ENCODE data around the gene TNFRSF12A.

DNA sequence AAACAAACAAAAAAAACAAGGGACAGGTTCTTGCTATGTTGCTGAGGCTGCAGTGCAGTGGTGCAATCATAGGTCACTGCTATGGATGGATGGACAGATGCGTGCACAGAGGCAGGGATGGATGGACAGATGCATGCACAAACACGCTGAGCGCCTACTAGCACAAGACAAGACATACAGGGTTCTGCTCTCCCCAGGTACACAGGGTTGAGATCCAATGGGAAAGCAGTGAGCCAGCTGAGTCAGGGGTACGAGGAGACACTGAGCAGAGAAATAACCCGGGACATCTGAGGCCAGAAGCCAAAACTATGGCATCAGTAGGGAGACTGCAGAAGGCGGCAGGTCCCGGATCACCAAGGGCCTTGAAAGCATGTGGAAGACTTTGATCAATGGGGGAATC lies 51.5 kb downstream of the TNFRSF12A start:
- TF ChIP-seq CTCF (IDR thresholded peaks at IDR 0.05) (no peak), REST (IDR thresholded peaks at IDR 0.05; ENCODE audit: insufficient read depth in 1 of 2, low read depth in 2 of 2, low read length in 1 of 2) (no peak)
